ENCODE data around the gene PEX1. TPM values are rescaled to one million over a fixed set of nuclear protein-coding genes. Genes with fewer than 3 reads are reported as not detected.

The PEX1 gene
- total and polyA plus RNA-seq, 9 of the 15 experiments (the other 6 are each of a cell fraction or from before 2014, with no cell fraction given) = 9.4 to 32.2 (median 19.9) TPM

DNA sequence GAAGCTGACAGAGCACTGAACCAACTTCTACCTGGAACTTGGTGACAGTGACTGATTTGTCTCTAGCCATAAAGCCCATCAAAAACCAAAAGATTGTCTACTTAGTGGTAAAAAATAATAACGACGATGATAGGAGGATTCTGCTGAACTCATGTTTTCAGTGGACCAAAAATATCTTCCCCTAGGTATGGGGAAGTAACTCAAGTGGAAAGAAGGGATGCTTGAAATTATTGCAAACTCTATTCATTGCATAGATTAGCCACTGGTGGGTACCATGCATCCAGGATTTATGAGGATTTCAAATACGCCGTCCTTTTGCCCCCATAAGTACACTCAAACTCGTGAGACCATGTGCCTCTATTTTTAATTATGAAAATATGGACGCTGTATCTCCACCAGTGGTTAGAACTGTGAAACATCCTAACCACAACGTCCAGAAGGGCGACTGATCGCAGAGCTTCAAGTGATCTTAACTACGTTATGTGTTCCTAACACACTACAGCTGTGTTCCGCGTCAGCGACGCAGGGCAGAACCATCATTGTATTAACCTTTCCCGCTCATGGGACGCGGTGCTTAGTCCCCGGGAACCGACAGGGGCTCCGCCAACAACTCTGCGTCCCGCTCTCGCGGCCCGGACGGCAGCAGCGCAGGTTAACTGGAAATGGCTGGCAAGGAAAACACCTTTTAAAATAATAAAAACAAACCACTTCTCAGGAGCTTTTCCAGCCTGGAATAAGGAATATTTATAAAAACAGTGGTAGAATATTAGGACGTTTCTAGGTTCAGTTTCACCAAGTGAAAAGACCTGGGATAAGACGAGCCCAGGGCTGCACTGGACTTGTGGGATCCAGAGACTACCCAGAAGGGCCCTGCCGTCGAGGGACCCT lies 776 bp downstream of the PEX1 start (continued):
- no peak; the same call in 1 of the 2 replicates for TF ChIP-seq IRF1 (CRISPR knock-in tag; IDR thresholded peaks at IDR 0.05; ENCODE audit: borderline replicate concordance)
- TF ChIP-seq, protein P1, sequence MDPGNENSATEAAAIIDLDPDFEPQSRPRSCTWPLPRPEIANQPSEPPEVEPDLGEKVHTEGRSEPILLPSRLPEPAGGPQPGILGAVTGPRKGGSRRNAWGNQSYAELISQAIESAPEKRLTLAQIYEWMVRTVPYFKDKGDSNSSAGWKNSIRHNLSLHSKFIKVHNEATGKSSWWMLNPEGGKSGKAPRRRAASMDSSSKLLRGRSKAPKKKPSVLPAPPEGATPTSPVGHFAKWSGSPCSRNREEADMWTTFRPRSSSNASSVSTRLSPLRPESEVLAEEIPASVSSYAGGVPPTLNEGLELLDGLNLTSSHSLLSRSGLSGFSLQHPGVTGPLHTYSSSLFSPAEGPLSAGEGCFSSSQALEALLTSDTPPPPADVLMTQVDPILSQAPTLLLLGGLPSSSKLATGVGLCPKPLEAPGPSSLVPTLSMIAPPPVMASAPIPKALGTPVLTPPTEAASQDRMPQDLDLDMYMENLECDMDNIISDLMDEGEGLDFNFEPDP (CRISPR knock-in tag; IDR thresholded peaks at IDR 0.05) = no peak
- TF ChIP-seq ZNF143 (CRISPR knock-in tag; IDR thresholded peaks at IDR 0.05) = no peak
- no peak for TF ChIP-seq MED1 (CRISPR knock-in tag; IDR thresholded peaks at IDR 0.05; ENCODE audit: borderline replicate concordance)
- no peak for TF ChIP-seq ZNF668 (CRISPR knock-in tag; IDR thresholded peaks at IDR 0.05)
- TF ChIP-seq KAT8 (IDR thresholded peaks at IDR 0.05; ENCODE audit: low read depth) = no peak
- no peak for TF ChIP-seq NFIX (CRISPR knock-in tag; IDR thresholded peaks at IDR 0.05; ENCODE audit: low read depth)
- TF ChIP-seq E2F8 (IDR thresholded peaks at IDR 0.05; ENCODE audit: low read depth, partially characterized antibody) = no peak
- TF ChIP-seq CREBBP (IDR thresholded peaks at IDR 0.05; ENCODE audit: low read depth, low read length) = no peak
- TF ChIP-seq EP400 (IDR thresholded peaks at IDR 0.05) = peak; percentile 38; the same call in 1 of the 2 replicates
- no peak for TF ChIP-seq RBM25 (IDR thresholded peaks at IDR 0.05; ENCODE audit: low read depth, low read length, severe bottlenecking)
- 0 out of 2 replicates have a peak, but pooled peaks have one; percentile 20 for TF ChIP-seq LCOR (CRISPR knock-in tag; IDR thresholded peaks at IDR 0.05)
- TF ChIP-seq CBX5 (IDR thresholded peaks at IDR 0.05; ENCODE audit: borderline replicate concordance, low read depth) = no peak
- 0 out of 2 replicates have a peak, but pooled peaks have one; percentile 3 for TF ChIP-seq FOXP1 (CRISPR knock-in tag; IDR thresholded peaks at IDR 0.05)
- TF ChIP-seq KDM4B (IDR thresholded peaks at IDR 0.05; ENCODE audit: borderline replicate concordance in 2 of 2, low read depth in 1 of 2) = no peak
- no peak for TF ChIP-seq ARNT (IDR thresholded peaks at IDR 0.05)
- TF ChIP-seq, protein P2, sequence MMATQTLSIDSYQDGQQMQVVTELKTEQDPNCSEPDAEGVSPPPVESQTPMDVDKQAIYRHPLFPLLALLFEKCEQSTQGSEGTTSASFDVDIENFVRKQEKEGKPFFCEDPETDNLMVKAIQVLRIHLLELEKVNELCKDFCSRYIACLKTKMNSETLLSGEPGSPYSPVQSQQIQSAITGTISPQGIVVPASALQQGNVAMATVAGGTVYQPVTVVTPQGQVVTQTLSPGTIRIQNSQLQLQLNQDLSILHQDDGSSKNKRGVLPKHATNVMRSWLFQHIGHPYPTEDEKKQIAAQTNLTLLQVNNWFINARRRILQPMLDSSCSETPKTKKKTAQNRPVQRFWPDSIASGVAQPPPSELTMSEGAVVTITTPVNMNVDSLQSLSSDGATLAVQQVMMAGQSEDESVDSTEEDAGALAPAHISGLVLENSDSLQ (IDR thresholded peaks at IDR 0.05) = no peak
- TF ChIP-seq NCOA2 (IDR thresholded peaks at IDR 0.05; ENCODE audit: partially characterized antibody in 2 of 2) = no peak
- TF ChIP-seq MEF2A (IDR thresholded peaks at IDR 0.05; ENCODE audit: control insufficient read depth, low read depth, low read length) = no peak
- TF ChIP-seq ILK (tag; IDR thresholded peaks at IDR 0.05; ENCODE audit: borderline replicate concordance, low read depth) = no peak
- no peak for TF ChIP-seq IRF2 (CRISPR knock-in tag; IDR thresholded peaks at IDR 0.05)
- no peak for TF ChIP-seq BDP1 (IDR thresholded peaks at IDR 0.05; ENCODE audit: insufficient read depth, insufficient read length)

All from K562 (cell line).